Smooth muscle cell (in vitro differentiated cells): ENCODE results near the gene ST3GAL5. TPM values are rescaled to one million over a fixed set of nuclear protein-coding genes. Genes with fewer than 3 reads are reported as not detected.

Experiments
- DNase-seq: peaks from one replicate; lab custom pipeline; 2025; ENCODE audit not compliant: unreplicated experiment; lab: John Stamatoyannopoulos, UW
- H2AFZ ChIP-seq: fragments of 200-600 bp; sonication (generic); 2 replicates; pipeline ENCODE4 v1.6.0; 2016; ENCODE audit warnings: antibody characterized with exemption, low read depth, mild to moderate bottlenecking
- H3F3A ChIP-seq: fragments of 200-600 bp; sonication (generic); 2 replicates; pipeline ENCODE4 v1.6.0; 2017; ENCODE audit warnings: antibody characterized with exemption, low read depth
- H3K27ac ChIP-seq: fragments of 200-600 bp; sonication (generic); 2 replicates; pipeline ENCODE4 v1.5.1; 2016; ENCODE audit warnings: low read depth, mild to moderate bottlenecking
- H3K27me3 ChIP-seq: fragments of 200-600 bp; sonication (generic); 2 replicates; pipeline ENCODE4 v1.6.1; 2016; ENCODE audit warnings: low read depth, mild to moderate bottlenecking
- H3K36me3 ChIP-seq: fragments of 200-600 bp; sonication (generic); 2 replicates; pipeline ENCODE4 v1.5.1; 2016; ENCODE audit warnings: low read depth
- H3K4me1 ChIP-seq: fragments of 200-600 bp; sonication (generic); 2 replicates; pipeline ENCODE4 v1.5.1; 2016; ENCODE audit warnings: low read depth
- H3K4me2 ChIP-seq: fragments of 200-600 bp; sonication (generic); 2 replicates; pipeline ENCODE4 v1.6.0; 2016; ENCODE audit warnings: mild to moderate bottlenecking
- H3K4me3 ChIP-seq: fragments of 200-600 bp; sonication (generic); 2 replicates; pipeline ENCODE4 v1.5.1; 2016; ENCODE audit warnings: mild to moderate bottlenecking
- H3K79me2 ChIP-seq: fragments of 200-600 bp; sonication (generic); 2 replicates; pipeline ENCODE4 v1.6.0; 2016; ENCODE audit warnings: low read depth, mild to moderate bottlenecking
- H3K9ac ChIP-seq: fragments of 200-600 bp; sonication (generic); 2 replicates; pipeline ENCODE4 v1.6.0; 2016; ENCODE audit warnings: low read depth
- H3K9me3 ChIP-seq: fragments of 200-600 bp; sonication (generic); replicated peaks from 2 replicates; pipeline ENCODE4 v1.5.1; 2016; ENCODE audit warnings: low read depth
- H4K20me1 ChIP-seq: fragments of 200-600 bp; sonication (generic); 2 replicates; pipeline ENCODE4 v1.6.0; 2016; ENCODE audit warnings: low read depth
- CTCF ChIP-seq: fragments of 200-600 bp; sonication (generic); IDR thresholded peaks from 2 replicates; pipeline ENCODE4 v1.5.1; 2017; ENCODE audit warnings: borderline replicate concordance, mild to moderate bottlenecking, antibody characterized with exemption; ENCODE audit not compliant: insufficient read depth, poor library complexity, severe bottlenecking
- WGBS: methylation state at CpG from one replicate; pipeline ENCODE4 v1.1.7; 2016; ENCODE audit warnings: low lambda C conversion rate; 5-methylcytosine and 5-hydroxymethylcytosine counted together
- polyA plus RNA-seq: library from polyadenylated mRNA; unstranded; fragments of >200 nt; fragmentation: Nextera tagmentation; extraction: Ambion mirVana; gene quantifications from 2 replicates; pipeline ENCODE4 v1.2.1, GENCODE V29; 2016
- total RNA-seq: library from RNA; depleted of rRNA; stranded (reverse); fragments of >200 nt; gene quantifications from 2 replicates; pipeline ENCODE4 v1.2.3, GENCODE V29; 2014

ST3GAL5 gene
- total and polyA plus RNA-seq, 2 experiments from 2014 or later, result 10.9 to 26.4 TPM

DNA sequence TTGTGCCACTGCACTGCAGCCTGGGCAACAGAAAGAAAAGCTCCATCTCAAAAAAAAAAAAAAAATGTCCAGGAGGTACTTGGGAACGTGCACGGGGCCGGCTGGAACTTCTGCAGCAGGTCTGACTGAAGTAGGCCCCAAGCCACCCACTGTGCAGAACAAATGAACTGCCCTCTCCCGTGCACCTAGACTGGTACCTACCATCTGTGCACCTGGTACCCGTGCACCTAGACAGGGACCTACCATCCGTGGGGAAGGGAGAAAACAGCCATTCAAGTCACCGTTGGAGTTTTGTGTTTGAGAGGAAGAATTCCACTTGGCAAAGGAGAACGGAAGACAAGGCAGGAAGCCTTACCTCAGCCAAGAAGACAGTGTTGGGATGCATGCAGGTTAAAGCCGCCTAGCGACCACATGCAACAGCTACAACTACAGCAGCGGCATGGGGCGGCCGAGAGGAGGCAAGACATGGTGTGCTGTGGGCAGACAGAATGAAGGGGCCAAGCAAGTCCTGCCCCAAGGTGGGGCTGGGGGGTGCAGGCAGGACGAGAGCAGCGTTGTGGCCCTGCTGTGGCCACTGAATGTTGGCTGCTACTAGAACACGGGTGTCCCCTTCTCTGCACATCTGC, 16.1 kb downstream of the ST3GAL5 start:
- Histone ChIP-seq H3F3A (no peaks in the 10 kb centered on the region), H3K4me2 (no peak overlapping the region), H2AFZ (no peak overlapping the region), H3K4me3 (no peak overlapping the region), H3K27me3 (no peaks in the 10 kb centered on the region), H4K20me1 (no peaks in the 10 kb centered on the region), H3K79me2 (peaks cover 9% of the 10 kb centered on the region), H3K9me3 (no peaks in the 10 kb centered on the region), H3K4me1 (no peaks in the 10 kb centered on the region), H3K36me3 (no peaks in the 10 kb centered on the region), H3K27ac (no peak overlapping the region), H3K9ac (no peak overlapping the region)
- TF ChIP-seq CTCF, result no peak
- WGBS, result 88% methylated on average over 16 of the region's 16 CpGs
- no peak for DNase-seq

GRCh38 chr2:85871494-85872164, 17.2 kb downstream of the ST3GAL5 start:
- TF ChIP-seq CTCF, result no peak
- Histone ChIP-seq H3K4me3 (no peak overlapping the region), H3K4me2 (no peak overlapping the region), H2AFZ (no peak overlapping the region), H3K9ac (no peak overlapping the region), H3F3A (no peaks in the 10 kb centered on the region), H3K4me1 (no peaks in the 10 kb centered on the region), H3K79me2 (peaks cover 6% of the 10 kb centered on the region), H3K27ac (no peak overlapping the region), H3K36me3 (no peaks in the 10 kb centered on the region), H3K9me3 (no peaks in the 10 kb centered on the region), H4K20me1 (no peaks in the 10 kb centered on the region), H3K27me3 (no peaks in the 10 kb centered on the region)
- WGBS, result 93% methylated on average over 6 of the region's 6 CpGs
- no peak for DNase-seq

DNA sequence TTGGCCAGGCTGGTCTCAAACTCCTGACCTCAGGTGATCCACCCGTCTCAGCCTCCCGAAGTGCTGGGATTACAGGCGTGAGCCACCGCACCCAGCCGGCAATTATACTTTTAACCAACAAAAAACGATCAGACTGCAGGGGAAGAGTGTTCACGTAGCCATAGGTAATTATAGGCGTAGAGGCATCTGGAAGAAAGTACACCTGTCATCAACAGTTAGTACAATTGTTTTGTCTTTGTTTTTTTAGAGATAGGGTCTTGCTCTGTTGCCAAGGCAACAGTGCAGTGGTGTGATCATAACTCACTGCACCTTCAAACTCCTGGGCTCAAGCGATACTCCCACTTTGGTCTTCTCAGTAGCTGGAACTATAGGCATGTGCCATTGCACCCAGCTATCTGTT, 20.0 kb downstream of the ST3GAL5 start:
- Histone ChIP-seq H3K4me1 (no peaks in the 10 kb centered on the region), H3K27me3 (no peaks in the 10 kb centered on the region), H4K20me1 (peaks cover 9% of the 10 kb centered on the region), H3K4me3 (no peak overlapping the region), H3K9ac (no peak overlapping the region), H3K4me2 (no peak overlapping the region), H3K27ac (no peak overlapping the region), H3F3A (peaks cover 9% of the 10 kb centered on the region), H2AFZ (no peak overlapping the region), H3K9me3 (no peaks in the 10 kb centered on the region), H3K79me2 (no peaks in the 10 kb centered on the region), H3K36me3 (no peaks in the 10 kb centered on the region)
- no peak for TF ChIP-seq CTCF
- no peak for DNase-seq
- WGBS, result 92% methylated on average over 9 of the region's 9 CpGs
